Caco-2 (cell line): Measurements from ENCODE around the gene BCAS3. TPM values are rescaled to one million over a fixed set of nuclear protein-coding genes. Genes with fewer than 3 reads are reported as not detected.
A peak's percentile ranks its signal among the peaks of the same experiment; 100 is the strongest.

Experiments
- BruUV-seq: library from RNA; stranded (reverse); fragments of 400-500 nt; replicated peaks from 2 replicates; lab custom pipeline; 2021; lab: Mats Ljungman, UMichigan
- CTCF ChIA-PET: fragments of 300-600 bp; sonication (Branson Sonifier 250); formaldehyde crosslinking; loops from one replicate; lab custom pipeline; 2022; ENCODE audit warnings: antibody characterized with exemption; lab: Charles Lee
- POLR2A ChIA-PET: fragments of 300-600 bp; sonication (Branson Sonifier 250); formaldehyde crosslinking; loops from one replicate; lab custom pipeline; 2022; ENCODE audit warnings: antibody characterized with exemption; lab: Charles Lee
- DNase-seq, 2 experiments: peaks; one replicate each; pipeline versions ENCODE4 v3.0.0 to v3.0.0-alpha.2; 2020 to 2022
- H3K27me3 ChIP-seq: replicated peaks from 2 replicates; pipeline ENCODE4 v1.6.0; 2011; ENCODE audit warnings: low read length; ENCODE audit not compliant: control insufficient read depth, insufficient read depth
- H3K36me3 ChIP-seq: 2 replicates; pipeline ENCODE4 v1.5.1; 2011; ENCODE audit warnings: low read length; ENCODE audit not compliant: control insufficient read depth, insufficient read depth
- H3K4me1 ChIP-seq: fragments of 250-450 bp; sonication (Bioruptor Pico); 2 replicates; pipeline ENCODE4 v1.5.1; 2020; ENCODE audit warnings: mild to moderate bottlenecking
- H3K4me3 ChIP-seq: 2 replicates; pipeline ENCODE4 v1.5.1; 2011; ENCODE audit warnings: low read depth, mild to moderate bottlenecking, control low read depth, low read length
- H3K9me3 ChIP-seq: fragments of 250-450 bp; sonication (Bioruptor Pico); 2 replicates; pipeline ENCODE4 v1.5.1; 2020; ENCODE audit warnings: mild to moderate bottlenecking, moderate library complexity
- H3K27ac Mint-ChIP-seq: one replicate; pipeline ENCODE4 v1.8.0; 2022; ENCODE audit warnings: mixed read lengths; ENCODE audit not compliant: unreplicated experiment
- H3K27me3 Mint-ChIP-seq: one replicate; pipeline ENCODE4 v1.8.0; 2022; ENCODE audit warnings: mixed read lengths; ENCODE audit not compliant: insufficient read depth, unreplicated experiment
- H3K36me3 Mint-ChIP-seq: one replicate; pipeline ENCODE4 v1.8.0; 2022; ENCODE audit warnings: mild to moderate bottlenecking, mixed read lengths; ENCODE audit not compliant: insufficient read depth, unreplicated experiment
- H3K4me1 Mint-ChIP-seq: one replicate; pipeline ENCODE4 v1.8.0; 2022; ENCODE audit warnings: low read depth, mixed read lengths; ENCODE audit not compliant: unreplicated experiment
- H3K4me3 Mint-ChIP-seq: one replicate; pipeline ENCODE4 v1.8.0; 2022; ENCODE audit warnings: mild to moderate bottlenecking, moderate library complexity, mixed read lengths; ENCODE audit not compliant: unreplicated experiment
- H3K9me3 Mint-ChIP-seq: one replicate; pipeline ENCODE4 v1.8.0; 2022; ENCODE audit warnings: mixed read lengths; ENCODE audit not compliant: unreplicated experiment
- CTCF ChIP-seq, 2 experiments: fragments of 200-600 bp in 1 of 2; IDR thresholded peaks; 1 replicate in 1 of 2; 2 replicates in 1 of 2; pipeline versions ENCODE4 v1.5.1 to v1.8.0; 2011 to 2022; ENCODE audit warnings: antibody characterized with exemption in 1 of 2, control low read depth in 1 of 2, inconsistent platforms in 1 of 2, low read depth in 1 of 2, low read length in 1 of 2, mild to moderate bottlenecking in 1 of 2, moderate library complexity in 1 of 2; ENCODE audit not compliant: insufficient read depth in 1 of 2, severe bottlenecking in 1 of 2, unreplicated experiment in 1 of 2
- intact Hi-C: fragments of 100-400 bp; cut with micrococcal nuclease; formaldehyde crosslinking; loops from one replicate; pipeline ENCODE4 v1.10.0; 2022; ENCODE audit not compliant: unreplicated experiment
- total RNA-seq: library from RNA; stranded (reverse); gene quantifications from 2 replicates; pipeline ENCODE4 v1.2.3, GENCODE V29; 2022

Gene BCAS3
- total RNA-seq, 1 experiment from 2014 or later, result 44.1 TPM

DNA sequence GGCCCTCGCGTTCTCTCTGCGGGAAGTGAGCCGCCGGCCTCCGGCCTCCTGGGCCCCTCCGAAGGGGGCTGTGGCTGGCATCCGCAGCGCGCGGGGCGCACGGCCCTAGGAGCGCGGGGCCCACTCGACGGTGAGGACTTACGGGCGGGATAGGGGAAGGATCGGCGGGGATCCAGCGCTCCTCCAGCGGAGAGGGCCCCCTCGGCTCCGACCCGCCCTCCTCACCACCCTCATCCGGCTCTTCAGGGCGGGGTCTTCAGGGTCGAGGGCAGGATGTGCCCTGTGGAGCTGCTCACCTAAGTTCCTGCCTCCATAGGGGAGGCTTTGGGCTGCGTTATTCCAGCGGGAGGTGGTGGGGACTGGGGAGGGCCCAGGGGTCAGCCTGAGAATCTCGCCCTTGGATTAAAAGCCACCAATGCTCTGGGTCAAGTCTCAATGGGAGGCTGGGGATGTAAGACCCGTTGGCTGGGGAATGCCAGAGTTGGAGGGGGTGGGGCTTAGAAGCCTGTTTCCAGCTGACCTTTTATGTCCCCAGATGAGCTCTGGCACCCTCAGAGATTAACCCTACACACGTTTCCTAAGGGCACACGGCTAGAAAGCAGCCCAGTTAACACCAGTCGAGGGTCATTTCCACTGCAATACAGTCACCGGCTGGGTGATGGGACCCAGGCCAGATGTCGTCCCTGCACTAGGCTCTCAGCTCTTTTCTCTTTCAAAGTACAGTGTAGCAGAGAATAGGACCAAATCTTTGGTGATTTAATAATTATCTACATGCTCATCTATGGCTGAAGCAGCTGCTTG, 735.4 kb downstream of the BCAS3 start:
- Histone ChIP-seq H3K4me1 (peaks cover 13% of the 10 kb centered on the region), H3K27me3 (no peaks in the 10 kb centered on the region), H3K4me3 (peak overlapping the region; percentile 65), H3K9me3 (no peaks in the 10 kb centered on the region), H3K36me3 (no peaks in the 10 kb centered on the region)
- H3K27me3 Mint-ChIP-seq, result no peaks in the 10 kb centered on the region
- ChIA-PET CTCF (interaction anchor here (0.5 to 2.9 kb wide), 18 partner anchors 13 to 1250 kb away, joined by 3 to 40 read pairs (median 3); partner anchors contain the start of gene TBX2), POLR2A (interaction anchor here (0.6 kb wide), 1 partner anchor 82 kb away, joined by 4 read pairs; no protein-coding TSS in a partner anchor)
- intact Hi-C loops, result loop anchor here (1.0 to 2.0 kb wide), 5 partner anchors 138 to 424 kb away; no protein-coding TSS in a partner anchor
- no peak for TF ChIP-seq CTCF (IDR thresholded peaks at IDR 0.05; ENCODE audit: insufficient read depth in 1 of 2, low read depth in 1 of 2, low read length in 1 of 2, severe bottlenecking in 1 of 2, unreplicated experiment in 1 of 2)
- H3K4me1 Mint-ChIP-seq, result no peaks in the 10 kb centered on the region
- peak in 1 of 2 experiments; percentile 45 for DNase-seq
- H3K9me3 Mint-ChIP-seq, result no peaks in the 10 kb centered on the region
- peaks cover 11% of the 10 kb centered on the region for H3K36me3 Mint-ChIP-seq
- H3K4me3 Mint-ChIP-seq, result peak overlapping the region; percentile 77
- TSS peak; percentile 37 for BruUV-seq
- H3K27ac Mint-ChIP-seq, result peak overlapping the region; percentile 63

GRCh38 chr17:61413661-61414126, 736.0 kb downstream of the BCAS3 start:
- no peak for DNase-seq
- Mint-ChIP-seq H3K9me3 (peaks cover under 1% of the 10 kb centered on the region), H3K4me1 (no peaks in the 10 kb centered on the region), H3K4me3 (peak overlapping the region; percentile 77), H3K27me3 (no peaks in the 10 kb centered on the region), H3K27ac (no peak overlapping the region), H3K36me3 (peaks cover 11% of the 10 kb centered on the region)
- H3K4me1 ChIP-seq, result peaks cover 14% of the 10 kb centered on the region
- no peak overlapping the region for H3K4me3 ChIP-seq
- intact Hi-C loops, result loop anchor here (2.0 kb wide), 1 partner anchor 223 kb away; no protein-coding TSS in a partner anchor
- no peak for TF ChIP-seq CTCF (IDR thresholded peaks at IDR 0.05; ENCODE audit: insufficient read depth in 1 of 2, low read depth in 1 of 2, low read length in 1 of 2, severe bottlenecking in 1 of 2, unreplicated experiment in 1 of 2)
- BruUV-seq, result no TSS peak
- no peaks in the 10 kb centered on the region for H3K36me3 ChIP-seq
- H3K27me3 ChIP-seq, result no peaks in the 10 kb centered on the region
- ChIA-PET CTCF (interaction anchor here (0.8 to 2.9 kb wide), 7 partner anchors 13 to 170 kb away, joined by 3 to 40 read pairs (median 3); no protein-coding TSS in a partner anchor), POLR2A (no interaction called here)
- no peaks in the 10 kb centered on the region for H3K9me3 ChIP-seq

DNA sequence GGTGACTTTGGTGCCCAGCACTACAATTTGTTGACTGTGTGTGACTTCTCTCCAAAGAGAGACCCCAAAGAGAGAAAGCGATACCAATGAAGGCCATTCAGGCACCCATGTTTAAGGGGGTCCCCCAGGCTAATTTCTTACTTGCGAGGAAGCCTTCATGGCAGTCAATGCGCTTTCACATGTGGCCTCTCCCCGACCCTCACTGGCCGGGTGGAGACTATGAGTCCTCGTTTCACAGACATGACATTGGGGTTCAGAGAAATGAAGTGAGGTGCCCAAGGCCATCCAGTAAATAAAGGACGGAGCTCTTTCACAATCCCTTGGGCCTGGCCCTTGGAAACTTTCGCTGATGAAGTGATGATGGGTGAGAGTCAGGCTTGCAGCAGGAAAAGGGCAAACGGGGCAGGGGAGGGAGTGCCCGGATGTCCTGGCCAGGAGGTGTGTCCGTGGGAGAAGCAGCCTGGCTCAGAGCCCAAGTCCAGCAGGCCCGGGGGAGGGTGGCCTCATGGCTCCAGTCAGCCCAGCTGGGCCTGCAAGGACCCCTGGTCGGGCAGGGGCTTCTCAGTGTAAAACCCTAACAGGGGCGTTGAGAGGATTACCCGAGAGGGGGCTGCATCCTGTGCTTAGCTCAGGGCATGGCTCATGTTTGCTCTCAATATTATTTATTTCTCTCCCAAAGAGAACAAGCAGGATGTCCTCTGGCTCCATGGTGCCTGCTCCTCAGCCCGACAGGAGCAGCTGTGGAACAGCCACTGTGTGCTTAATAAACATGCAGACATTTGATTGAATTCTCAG, 736.7 kb downstream of the BCAS3 start:
- Mint-ChIP-seq H3K36me3 (peaks cover 11% of the 10 kb centered on the region), H3K27me3 (no peaks in the 10 kb centered on the region), H3K4me3 (no peak overlapping the region), H3K9me3 (peaks cover 7% of the 10 kb centered on the region), H3K27ac (no peak overlapping the region), H3K4me1 (peaks cover 6% of the 10 kb centered on the region)
- POLR2A ChIA-PET, result no interaction called here
- intact Hi-C loops, result no loop called here
- H3K4me1 ChIP-seq, result peaks cover 14% of the 10 kb centered on the region
- no peaks in the 10 kb centered on the region for H3K9me3 ChIP-seq
- CTCF ChIA-PET, result interaction anchor here (1.5 to 2.9 kb wide), 3 partner anchors 12 to 169 kb away, joined by 5 to 40 read pairs (median 32); no protein-coding TSS in a partner anchor
- BruUV-seq, result no TSS peak
- H3K36me3 ChIP-seq, result no peaks in the 10 kb centered on the region
- no peak for TF ChIP-seq CTCF (IDR thresholded peaks at IDR 0.05; ENCODE audit: insufficient read depth in 1 of 2, low read depth in 1 of 2, low read length in 1 of 2, severe bottlenecking in 1 of 2, unreplicated experiment in 1 of 2)
- no peak overlapping the region for H3K4me3 ChIP-seq
- H3K27me3 ChIP-seq, result no peaks in the 10 kb centered on the region
- no peak for DNase-seq
